ENCODE measurements around the gene KTN1. TPM values are rescaled to one million over a fixed set of nuclear protein-coding genes. Genes with fewer than 3 reads are reported as not detected.

Gene KTN1
- polyA plus RNA-seq, 1 donor, result 159 TPM

DNA sequence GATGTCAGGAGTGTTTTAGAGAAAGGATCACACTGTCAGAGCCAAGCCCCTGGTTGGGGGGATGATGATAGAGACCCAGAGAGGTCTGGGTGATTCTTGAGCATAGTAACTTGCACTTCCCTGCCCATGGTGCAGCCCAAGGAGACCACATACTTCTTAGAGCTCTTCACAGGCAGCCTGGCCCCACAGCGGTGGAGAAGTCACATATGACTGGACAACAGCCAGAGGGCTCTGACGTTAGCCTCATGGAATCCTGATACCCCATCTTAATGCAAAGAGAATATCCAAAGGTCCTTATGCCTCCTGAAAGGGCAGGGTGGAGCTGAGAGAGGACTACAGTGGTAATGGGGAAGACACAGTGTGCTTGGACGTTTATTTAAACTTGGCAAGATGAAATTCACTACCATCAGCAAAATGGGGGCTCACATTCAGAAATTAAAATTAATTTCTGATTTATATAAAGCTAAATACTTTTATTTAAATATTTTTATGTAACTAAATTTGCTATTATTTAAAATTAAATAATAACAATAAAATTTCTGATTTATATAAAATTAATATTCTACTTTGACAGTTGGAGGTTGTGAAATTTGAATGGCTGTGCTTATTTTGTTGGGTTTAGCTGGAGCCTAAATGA is 131.3 kb downstream of the KTN1 start:
- no peak for DNase-seq (ENCODE audit: low read depth)

DNA sequence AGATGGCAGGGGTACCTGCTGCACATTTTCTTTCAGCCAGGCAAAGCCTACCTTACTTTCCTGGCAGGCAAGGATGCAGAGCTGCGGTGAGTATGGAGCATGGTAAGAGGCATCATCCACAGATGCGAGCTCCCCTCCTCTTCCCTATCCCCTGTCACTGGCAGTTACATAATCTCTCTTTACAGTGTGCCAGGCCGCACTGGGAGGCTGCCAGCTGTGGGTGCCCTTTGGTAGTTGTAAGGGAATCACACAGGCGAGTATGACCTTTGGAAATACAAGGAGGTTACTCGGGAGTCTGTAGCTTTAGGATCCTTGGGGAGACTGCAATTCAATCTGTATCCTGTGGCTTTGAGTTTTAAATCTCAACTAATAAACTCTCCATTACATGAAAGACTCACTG is 132.5 kb downstream of the KTN1 start:
- no peak for DNase-seq (ENCODE audit: low read depth)

DNA sequence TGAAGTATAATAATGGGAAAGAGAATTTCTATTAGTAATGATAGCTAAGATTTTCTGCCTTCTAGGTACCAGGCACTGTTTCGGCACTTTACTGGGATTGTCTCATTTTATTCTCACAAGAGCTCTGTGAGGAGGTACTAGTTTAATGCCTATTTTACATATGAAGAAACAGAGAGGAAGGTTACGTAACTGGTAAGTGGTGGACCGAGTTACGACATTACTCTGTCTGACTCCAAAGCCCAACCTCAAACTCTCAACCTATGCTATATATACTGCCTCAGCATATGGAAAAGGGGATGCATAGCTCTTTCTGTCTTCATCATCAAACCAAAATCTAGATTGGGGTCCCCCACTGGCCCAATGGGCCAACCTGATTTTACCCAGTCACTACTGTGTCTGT is 133.5 kb downstream of the KTN1 start:
- no peak for DNase-seq (ENCODE audit: low read depth)

DNA sequence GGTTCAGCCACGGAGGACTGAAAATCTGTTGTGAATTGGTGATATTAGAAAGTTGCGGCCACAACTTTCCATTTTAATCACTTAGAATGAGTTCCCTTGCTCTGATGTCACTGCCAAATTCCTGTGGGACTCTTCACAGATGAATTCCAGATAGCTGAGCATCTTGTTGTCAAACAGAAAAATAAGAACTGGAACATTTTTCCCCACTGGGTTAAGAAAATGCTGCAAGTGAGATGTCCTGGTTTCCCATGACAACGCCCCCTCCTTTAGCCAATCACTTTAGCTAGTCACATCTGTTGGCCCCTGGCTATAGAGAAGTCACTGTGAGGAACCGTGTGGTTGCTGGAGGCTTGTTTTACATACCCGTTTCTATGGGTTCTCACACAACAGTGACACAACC is 135.9 kb downstream of the KTN1 start:
- peak; percentile 48 for DNase-seq (ENCODE audit: low read depth)

DNA sequence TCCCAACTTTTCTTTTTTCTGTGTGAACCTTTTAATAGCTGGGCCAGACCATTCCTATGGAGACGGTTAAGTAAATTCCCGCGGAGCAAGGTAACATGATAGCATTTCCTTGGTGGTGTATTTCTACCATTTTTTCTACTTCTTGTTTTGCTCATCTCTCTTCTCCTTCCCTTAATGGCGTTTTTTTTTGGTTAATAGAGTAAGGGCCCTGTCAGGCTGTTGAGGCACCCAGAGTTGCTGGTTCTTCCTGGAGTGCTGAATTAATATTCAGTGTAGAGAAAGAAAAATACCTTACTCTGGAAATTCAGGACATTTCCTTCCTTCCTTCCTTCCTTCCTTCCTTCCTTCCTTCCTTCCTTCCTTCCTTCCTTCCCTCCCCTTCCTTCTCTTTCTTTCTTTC is 137.6 kb downstream of the KTN1 start:
- no peak for DNase-seq (ENCODE audit: low read depth)

DNA sequence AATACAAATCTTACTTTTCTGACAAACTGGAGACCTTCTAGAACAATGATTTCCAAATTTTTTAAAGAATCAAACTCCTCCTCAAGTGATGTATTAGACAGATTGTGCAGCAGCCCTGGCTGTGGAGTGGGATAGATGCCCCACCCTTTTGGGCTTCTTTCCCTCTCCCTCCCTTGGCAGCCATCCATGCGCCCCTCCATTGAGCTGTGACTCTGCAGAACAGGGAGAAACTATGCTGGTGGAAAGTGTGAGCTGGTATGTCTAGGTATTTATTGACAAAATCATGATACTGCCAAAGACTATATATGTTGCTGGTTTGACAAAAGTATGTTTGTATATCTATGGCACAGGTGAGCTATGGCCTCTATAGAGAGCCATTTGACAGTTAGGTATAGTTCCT is 138.5 kb downstream of the KTN1 start:
- no peak for DNase-seq (ENCODE audit: low read depth)

DNA sequence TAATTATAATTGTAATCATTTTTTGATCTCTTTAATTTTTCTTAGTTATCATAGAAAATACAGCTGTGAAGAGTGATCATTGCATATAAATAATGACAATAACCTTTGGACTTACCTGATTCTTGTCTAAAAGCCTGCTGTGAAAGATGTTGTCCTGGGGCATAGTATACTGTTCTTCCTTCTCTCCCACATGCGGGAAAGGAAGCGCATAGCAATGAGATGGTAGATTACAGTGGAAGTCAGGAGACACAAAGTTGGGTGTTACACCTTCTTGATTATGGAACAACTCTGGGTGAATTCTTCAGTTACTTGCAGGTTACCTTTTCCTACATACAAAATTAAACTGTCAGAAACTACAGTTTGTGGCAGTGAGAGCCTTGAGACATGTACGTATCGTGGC is 140.8 kb downstream of the KTN1 start:
- DNase-seq (ENCODE audit: low read depth), result no peak

DNA sequence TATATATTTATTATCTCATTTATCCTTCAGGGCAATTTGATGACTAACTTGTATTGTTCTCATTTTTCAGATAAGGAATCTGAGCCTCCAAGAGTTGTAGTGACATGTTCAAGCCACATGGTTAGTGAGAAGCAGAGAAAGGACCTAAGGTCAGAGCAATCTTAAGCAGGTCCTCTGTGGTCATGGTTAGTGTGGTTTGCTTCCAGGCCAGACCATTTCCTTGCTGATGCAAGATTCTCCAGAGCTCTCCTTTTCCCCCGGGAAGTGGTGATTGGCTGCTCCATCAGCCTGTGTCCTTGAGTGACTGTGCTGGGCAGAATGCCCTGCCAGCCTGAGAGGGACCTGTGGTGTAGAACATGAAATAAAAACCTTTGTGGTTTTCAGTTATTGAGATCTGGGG is 141.3 kb downstream of the KTN1 start:
- no peak for DNase-seq (ENCODE audit: low read depth)

DNA sequence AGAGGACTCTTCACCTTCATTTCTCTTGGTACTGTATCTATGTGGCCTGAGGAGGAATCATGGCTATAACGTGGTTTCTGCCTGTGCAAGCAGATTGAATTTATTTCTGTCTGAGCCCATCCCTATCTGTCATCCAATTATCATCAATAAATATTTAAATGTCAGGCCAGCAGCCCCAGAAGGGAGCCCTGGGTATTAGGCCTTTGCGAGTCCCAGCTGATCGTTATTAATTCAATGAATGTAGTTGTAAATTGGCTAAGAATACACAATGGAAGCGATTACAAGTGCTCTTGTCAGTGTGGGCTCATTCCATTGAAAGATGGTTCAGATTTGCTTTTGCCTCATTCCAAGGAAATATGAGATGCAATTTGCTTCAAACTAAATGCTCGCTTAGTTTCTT is 142.0 kb downstream of the KTN1 start:
- DNase-seq (ENCODE audit: low read depth), result no peak

DNA sequence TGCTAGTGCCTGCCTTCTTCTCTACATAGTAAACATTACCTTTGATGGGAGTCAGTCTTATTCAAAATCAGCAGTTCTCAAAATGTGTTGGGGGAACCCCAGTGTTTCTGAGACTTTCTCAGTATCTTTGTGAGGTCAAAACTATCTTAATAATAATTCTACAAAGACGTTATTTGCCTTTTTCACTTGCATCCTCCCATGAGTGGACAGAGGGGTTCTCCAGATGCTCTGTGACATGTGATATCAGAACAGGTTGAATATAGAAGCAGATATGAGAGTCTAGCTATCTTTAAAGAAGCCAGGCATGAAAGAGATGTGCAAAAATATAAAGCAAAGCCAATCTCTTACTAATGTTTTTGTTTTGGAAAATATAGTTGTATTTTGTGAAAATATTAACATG is 144.7 kb downstream of the KTN1 start:
- no peak for DNase-seq (ENCODE audit: low read depth)

DNA sequence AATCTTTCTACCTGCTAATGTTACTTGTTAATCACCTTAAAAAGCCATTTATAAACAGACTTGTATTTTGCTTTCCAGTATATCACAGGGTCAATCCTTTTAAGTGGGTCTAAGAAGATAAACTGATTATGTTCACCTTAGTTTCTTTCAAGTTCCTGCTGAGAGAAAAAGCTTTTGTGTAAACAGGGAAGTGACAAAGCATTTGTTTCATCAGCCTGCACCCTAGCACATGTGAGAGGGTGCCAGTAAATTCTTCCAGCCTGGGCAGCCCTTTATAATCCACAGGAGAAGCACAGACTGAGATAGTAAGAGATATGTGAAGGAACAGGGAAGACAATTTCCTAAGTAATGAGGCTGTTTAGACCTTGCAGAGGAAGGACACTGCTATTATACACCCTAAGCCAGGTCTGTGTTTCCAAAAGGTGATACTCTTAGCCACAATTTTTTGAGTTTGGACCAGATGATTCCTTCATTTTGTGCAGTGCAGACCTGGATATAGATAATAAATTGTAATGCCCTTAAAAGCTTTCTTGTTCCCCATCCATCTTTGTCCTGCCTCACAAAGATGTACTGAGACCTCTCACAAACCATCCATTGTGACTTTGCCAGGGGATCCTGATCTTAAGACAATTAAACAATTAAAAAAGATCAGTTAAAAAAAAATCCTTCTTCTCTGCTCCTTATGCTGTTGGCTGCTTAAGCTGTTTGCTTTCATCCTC is 150.7 kb downstream of the KTN1 start:
- DNase-seq (ENCODE audit: low read depth), result no peak

DNA sequence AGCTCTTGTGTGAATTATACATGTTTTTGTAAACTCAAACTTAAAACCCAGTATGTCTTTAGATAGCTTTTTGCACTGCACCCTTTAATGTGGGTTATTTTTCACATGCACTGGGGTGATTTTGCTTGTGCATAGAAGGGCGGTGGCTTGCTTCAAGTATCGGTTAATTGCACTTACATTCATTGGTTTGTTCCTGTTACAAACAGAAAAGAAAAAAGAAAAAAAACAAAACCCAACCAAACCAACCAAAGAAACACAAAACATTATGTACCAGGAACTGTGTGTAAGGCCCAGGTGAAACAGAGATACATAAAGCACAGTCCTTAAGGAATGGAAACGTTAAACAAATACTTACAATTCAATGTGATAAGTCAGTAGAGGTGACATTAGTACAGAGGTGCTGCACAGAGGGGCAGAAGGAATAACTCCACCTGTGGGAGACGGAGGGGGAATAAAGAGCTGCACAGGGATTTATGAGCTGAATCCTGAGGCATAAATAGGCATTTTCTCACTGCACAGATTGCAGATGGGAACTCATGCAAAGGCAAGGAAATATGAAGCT is 151.4 kb downstream of the KTN1 start:
- no peak for DNase-seq (ENCODE audit: low read depth)

DNA sequence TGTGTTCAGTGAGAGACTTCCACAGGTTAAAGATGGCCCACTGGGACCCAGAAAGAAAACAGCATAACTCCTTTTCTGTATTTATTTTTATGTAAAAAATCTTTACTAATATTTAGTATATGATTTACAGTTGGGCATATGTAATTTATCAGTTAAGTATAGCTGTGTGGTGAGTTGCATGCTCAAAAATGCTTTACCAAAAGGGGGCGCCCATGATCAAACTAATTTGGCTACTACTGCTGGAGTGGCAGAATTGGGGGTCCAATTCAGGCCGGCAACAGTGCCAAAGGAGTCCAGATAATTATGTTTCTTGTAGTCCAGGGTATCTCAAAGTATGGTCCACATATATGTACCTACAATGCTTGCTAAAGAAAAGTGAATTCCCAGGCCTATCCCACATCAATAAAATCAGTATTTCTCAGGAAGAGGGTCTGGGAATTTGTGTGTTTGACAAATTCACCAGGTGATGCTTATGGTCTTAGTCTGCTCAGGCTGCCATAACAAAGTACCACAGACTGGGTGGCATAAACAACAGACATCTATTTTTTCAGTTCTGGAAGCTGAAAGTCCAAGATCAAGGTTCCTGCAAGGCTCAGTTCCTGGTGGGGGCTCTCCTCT is 152.0 kb downstream of the KTN1 start:
- DNase-seq (ENCODE audit: low read depth), result no peak

DNA sequence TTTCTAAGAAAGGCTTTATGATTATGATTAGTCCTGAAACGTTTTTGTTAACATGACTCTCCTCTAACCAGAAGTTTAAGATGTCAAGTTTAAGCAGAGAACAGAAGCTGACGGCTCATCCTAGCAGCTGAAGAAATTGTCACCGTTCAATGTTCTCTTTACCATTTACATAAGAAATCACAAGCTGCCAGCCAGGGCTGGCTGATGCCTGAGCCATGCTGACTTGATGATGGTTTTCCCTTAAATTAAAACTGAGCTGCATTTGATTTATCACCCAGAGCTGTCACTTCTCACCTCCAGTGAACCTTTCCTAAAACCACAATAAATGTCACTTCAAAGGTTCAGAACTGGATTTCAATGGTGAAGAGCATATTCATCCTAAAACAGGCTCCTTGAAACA is 153.6 kb downstream of the KTN1 start:
- no peak for DNase-seq (ENCODE audit: low read depth)

Other genes starting within 250 kb of the KTN1 start
- gene ATG14, start 168.4 kb upstream of the KTN1 start, polyA plus RNA-seq (ENCODE audit: insufficient read length), result 15.1 TPM
- gene TBPL2, start 139.6 kb upstream of the KTN1 start, polyA plus RNA-seq (ENCODE audit: insufficient read length), result 0.15 TPM